HCT116 (cell line): ENCODE data around the gene KPRP. TPM values are rescaled to one million over a fixed set of nuclear protein-coding genes. Genes with fewer than 3 reads are reported as not detected.

Source experiments
- ATAC-seq: fragments of 200-7000 bp; cut with Tn5 transposase; 2 replicates; pipeline ENCODE4 v1.9.1; 2020; ENCODE audit warnings: mild to moderate bottlenecking, moderate library complexity
- BruUV-seq: library from RNA; stranded (reverse); fragments of 400-500 nt; replicated peaks from 2 replicates; lab custom pipeline; 2021; lab: Mats Ljungman, UMichigan
- CTCF ChIA-PET: fragments of 300-600 bp; sonication (Branson Sonifier 250); formaldehyde crosslinking; loops from one replicate; lab custom pipeline; 2021; ENCODE audit warnings: antibody characterized with exemption; lab: Charles Lee
- POLR2A ChIA-PET: fragments of 300-600, 350-600 bp; sonication (Branson Sonifier 250); formaldehyde crosslinking; loops from one replicate; lab custom pipeline; 2021; ENCODE audit warnings: antibody characterized with exemption; lab: Charles Lee
- RAD21 ChIA-PET, 2 experiments: fragments of 300-600 bp; sonication (Branson Sonifier 250); formaldehyde crosslinking; loops; one replicate each; lab custom pipeline; 2023; ENCODE audit warnings: low total read pairs in 2 of 2; ENCODE audit not compliant: uncharacterized antibody in 2 of 2, unreplicated experiment in 2 of 2, low non-redundant PET in 1 of 2; lab: Charles Lee
- DNase-seq: peaks from one replicate; pipeline ENCODE4 v3.0.0-alpha.2; 2010; ENCODE audit warnings: low read depth, low spot score
- H2AFZ ChIP-seq: fragments of 200-600 bp; shearing (Covaris generic), sonication (generic); 2 replicates; pipeline ENCODE4 v1.6.1; 2017; ENCODE audit warnings: low read depth, mixed run types, mixed read lengths, antibody characterized with exemption, low read length; ENCODE audit not compliant: poor library complexity, severe bottlenecking
- H3K27ac ChIP-seq: 2 replicates; pipeline ENCODE4 v1.5.1; 2012; ENCODE audit warnings: low read depth, low read length
- H3K27me3 ChIP-seq: fragments of 200-600 bp; sonication (generic); 2 replicates; pipeline ENCODE4 v1.6.1; 2016; ENCODE audit warnings: mixed run types, low read length, mixed read lengths; ENCODE audit not compliant: insufficient read depth
- H3K36me3 ChIP-seq, 2 experiments: fragments of 200-500 bp in 1 of 2; fragments of 200-600 bp in 1 of 2; sonication (Bioruptor generic) in 1 of 2; sonication (generic) in 1 of 2; 2 replicates each; pipeline versions ENCODE4 v1.5.1 to v1.6.1; 2014 to 2016; ENCODE audit warnings: low read length in 2 of 2, inconsistent platforms in 1 of 2, mixed read lengths in 1 of 2, mixed run types in 1 of 2; ENCODE audit not compliant: insufficient read depth in 2 of 2, control insufficient read depth in 1 of 2
- H3K4me1 ChIP-seq, 2 experiments: fragments of 200-600 bp in 1 of 2; sonication (generic) in 1 of 2; 2 replicates each; pipeline versions ENCODE4 v1.5.1 to v1.6.1; 2012 to 2017; ENCODE audit warnings: low read length in 2 of 2, inconsistent platforms in 1 of 2, mild to moderate bottlenecking in 1 of 2, mixed read lengths in 1 of 2, mixed run types in 1 of 2, moderate library complexity in 1 of 2; ENCODE audit not compliant: insufficient read depth in 2 of 2, control insufficient read depth in 1 of 2
- H3K4me2 ChIP-seq: fragments of 200-600 bp; sonication (generic); 2 replicates; pipeline ENCODE4 v1.6.1; 2017; ENCODE audit warnings: mixed run types, low read length, mixed read lengths
- H3K4me3 ChIP-seq, 2 experiments: fragments of 200-600 bp in 1 of 2; sonication (generic) in 1 of 2; replicated peaks in 1 of 2; 2 replicates each; pipeline ENCODE4 v1.5.1; 2011 to 2016; ENCODE audit warnings: low read length in 2 of 2, control low read depth in 1 of 2, low read depth in 1 of 2, mild to moderate bottlenecking in 1 of 2, mixed read lengths in 1 of 2, mixed run types in 1 of 2
- H3K79me2 ChIP-seq: fragments of 200-600 bp; sonication (generic); 2 replicates; pipeline ENCODE4 v1.6.1; 2017; ENCODE audit warnings: mild to moderate bottlenecking, mixed run types, low read length, moderate library complexity, mixed read lengths; ENCODE audit not compliant: insufficient read depth
- H3K9ac ChIP-seq: fragments of 200-600 bp; sonication (generic); 2 replicates; pipeline ENCODE4 v1.6.1; 2016; ENCODE audit warnings: low read length, mixed read lengths
- H3K9me2 ChIP-seq: fragments of 200-600 bp; sonication (generic), shearing (Covaris generic); 2 replicates; pipeline ENCODE4 v1.6.1; 2017; ENCODE audit warnings: mixed run types, mild to moderate bottlenecking, moderate library complexity; ENCODE audit not compliant: insufficient read depth
- H3K9me3 ChIP-seq, 2 experiments: fragments of 200-500 bp in 1 of 2; fragments of 200-600 bp in 1 of 2; sonication (Bioruptor generic) in 1 of 2; sonication (generic) in 1 of 2; 2 replicates each; pipeline ENCODE4 v1.6.1; 2014 to 2017; ENCODE audit warnings: low read length in 2 of 2, mixed read lengths in 2 of 2, inconsistent platforms in 1 of 2, low read depth in 1 of 2, mild to moderate bottlenecking in 1 of 2, mixed run types in 1 of 2, moderate library complexity in 1 of 2; ENCODE audit not compliant: control insufficient read depth in 1 of 2, insufficient read depth in 1 of 2
- H4K20me1 ChIP-seq: fragments of 200-600 bp; sonication (generic), shearing (Covaris generic); 2 replicates; pipeline ENCODE4 v1.6.1; 2017; ENCODE audit warnings: mixed run types, mild to moderate bottlenecking, moderate library complexity; ENCODE audit not compliant: insufficient read depth
- ATF3 ChIP-seq: IDR thresholded peaks from 2 replicates; pipeline ENCODE4 v1.6.1; 2012
- EGR1 ChIP-seq: IDR thresholded peaks from 2 replicates; pipeline ENCODE4 v1.6.1; 2012; ENCODE audit warnings: low read depth
- EZH2phosphoT487 ChIP-seq: fragments of 200-600 bp; IDR thresholded peaks from 2 replicates; pipeline ENCODE4 v1.6.1; 2018; ENCODE audit warnings: antibody characterized with exemption, borderline replicate concordance
- FOSL1 ChIP-seq: IDR thresholded peaks from 2 replicates; pipeline ENCODE4 v1.6.1; 2012; ENCODE audit warnings: low read depth
- SIN3A ChIP-seq: IDR thresholded peaks from 2 replicates; pipeline ENCODE4 v1.6.1; 2012; ENCODE audit warnings: low read depth
- SP1 ChIP-seq: IDR thresholded peaks from 2 replicates; pipeline ENCODE4 v1.6.1; 2012; ENCODE audit warnings: low read depth
- SRF ChIP-seq: IDR thresholded peaks from 2 replicates; pipeline ENCODE4 v1.6.1; 2012; ENCODE audit warnings: low read depth
- YY1 ChIP-seq: IDR thresholded peaks from 2 replicates; pipeline ENCODE4 v1.6.1; 2011; ENCODE audit warnings: low read length, low read depth, moderate library complexity, mild to moderate bottlenecking; ENCODE audit not compliant: insufficient replicate concordance; ENCODE audit errors: extremely low read depth
- intact Hi-C: fragments of 100-400 bp; cut with micrococcal nuclease; formaldehyde crosslinking; loops from 2 replicates; pipeline ENCODE4 v1.10.0; 2022
- total RNA-seq: library from RNA; stranded (reverse); gene quantifications from one replicate; pipeline ENCODE4 v1.2.1, GENCODE V29; 2021; ENCODE audit not compliant: unreplicated experiment

The KPRP gene
- total RNA-seq, 1 experiment from 2014 or later = not detected

GRCh38 chr1:152756872-152757271 is 953 bp upstream of the KPRP start:
- Histone ChIP-seq H3K9me2 (no peaks in the 10 kb centered on the region), H2AFZ (no peak overlapping the region), H3K36me3 (no peaks in the 10 kb centered on the region), H3K79me2 (no peaks in the 10 kb centered on the region), H3K4me1 (no peaks in the 10 kb centered on the region), H4K20me1 (no peaks in the 10 kb centered on the region), H3K9me3 (no peaks in the 10 kb centered on the region), H3K4me2 (no peak overlapping the region), H3K27me3 (peaks cover 37% of the 10 kb centered on the region; the same call in 1 of the 2 replicates), H3K9ac (no peak overlapping the region), H3K27ac (no peak overlapping the region), H3K4me3 (no peak overlapping the region)
- DNase-seq (no peak), ATAC-seq (no peak)
- intact Hi-C loops = no loop called here
- ChIA-PET CTCF (no interaction called here), RAD21 (no interaction called here), POLR2A (no interaction called here)
- no TSS peak for BruUV-seq
- no peak for TF ChIP-seq EGR1
- TF ChIP-seq EZH2phosphoT487 = no peak
- TF ChIP-seq SRF = no peak
- TF ChIP-seq FOSL1 = no peak
- TF ChIP-seq SIN3A = no peak
- TF ChIP-seq SP1 = no peak
- TF ChIP-seq ATF3 = no peak

DNA sequence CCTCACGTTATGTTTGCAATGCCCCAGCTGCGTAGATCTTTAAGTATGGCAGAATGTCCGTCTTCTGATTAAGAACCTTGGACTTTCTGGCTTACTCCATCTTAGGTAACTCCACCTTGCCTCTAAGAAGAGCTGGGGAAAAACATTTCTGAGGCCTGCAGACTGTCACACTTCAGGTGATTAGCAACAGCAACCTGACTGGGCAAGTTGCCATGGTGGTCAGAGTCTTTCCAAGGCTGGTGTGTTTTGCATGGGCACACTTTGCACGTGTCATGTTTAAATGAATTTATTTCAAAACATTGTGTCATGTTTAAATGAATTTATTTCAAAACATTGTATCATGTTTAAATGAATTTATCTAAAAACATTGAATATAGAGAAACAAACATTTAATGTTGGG is 811 bp downstream of the KPRP start:
- Histone ChIP-seq H3K36me3 (no peaks in the 10 kb centered on the region), H3K4me3 (no peak overlapping the region), H3K4me2 (no peak overlapping the region), H3K27me3 (peaks cover 39% of the 10 kb centered on the region; the same call in 1 of the 2 replicates), H3K27ac (no peak overlapping the region), H2AFZ (no peak overlapping the region), H3K79me2 (no peaks in the 10 kb centered on the region), H4K20me1 (no peaks in the 10 kb centered on the region), H3K4me1 (no peaks in the 10 kb centered on the region), H3K9me3 (no peaks in the 10 kb centered on the region), H3K9me2 (no peaks in the 10 kb centered on the region), H3K9ac (no peak overlapping the region)
- no peak for TF ChIP-seq YY1
- BruUV-seq = no TSS peak
- RAD21 ChIA-PET = no interaction called here
- CTCF ChIA-PET = no interaction called here
- intact Hi-C loops = no loop called here
- POLR2A ChIA-PET = no interaction called here
- DNase-seq (no peak), ATAC-seq (no peak)
